HCT116 (cell line): ENCODE data around the gene ZNF750.

ENCODE experiments used
- ELF1 ChIP-seq: IDR thresholded peaks from 2 replicates; pipeline ENCODE4 v1.6.1; 2012; ENCODE audit warnings: low read depth, borderline replicate concordance
- EZH2 ChIP-seq: fragments of 200-600 bp; sonication (generic); IDR thresholded peaks from 2 replicates; pipeline ENCODE4 v1.6.1; 2017; ENCODE audit warnings: antibody characterized with exemption, mixed run types
- EZH2phosphoT487 ChIP-seq: fragments of 200-600 bp; IDR thresholded peaks from 2 replicates; pipeline ENCODE4 v1.6.1; 2018; ENCODE audit warnings: antibody characterized with exemption, borderline replicate concordance
- JUND ChIP-seq: IDR thresholded peaks from 2 replicates; pipeline ENCODE4 v1.6.1; 2012
- POLR2A ChIP-seq: IDR thresholded peaks from 2 replicates; pipeline ENCODE4 v1.7.0; 2011; ENCODE audit warnings: borderline replicate concordance; ENCODE audit not compliant: insufficient read depth, insufficient read length; ENCODE audit errors: extremely low read depth
- POLR2AphosphoS5 ChIP-seq: IDR thresholded peaks from 2 replicates; pipeline ENCODE4 v1.6.1; 2011; ENCODE audit warnings: mild to moderate bottlenecking, low read depth, low read length, moderate library complexity
- RAD21 ChIP-seq: IDR thresholded peaks from 2 replicates; pipeline ENCODE4 v1.6.1; 2012; ENCODE audit warnings: low read depth, mild to moderate bottlenecking
- SIN3A ChIP-seq: IDR thresholded peaks from 2 replicates; pipeline ENCODE4 v1.6.1; 2012; ENCODE audit warnings: low read depth
- ZNF274 ChIP-seq: fragments of 200-500 bp; sonication (Bioruptor generic); IDR thresholded peaks from 2 replicates; pipeline ENCODE4 v1.6.1; 2014; ENCODE audit warnings: mild to moderate bottlenecking, low read depth, low read length, inconsistent platforms
- TF ChIP-seq, protein P1 (sequence below), 3 experiments: fragments of 200-600 bp in 1 of 3; sonication (generic) in 1 of 3; IDR thresholded peaks in 2 of 3; conservative IDR thresholded peaks in 1 of 3; 2 replicates each; pipeline ENCODE4 v1.5.1; 2012 to 2017; ENCODE audit warnings: low read depth in 2 of 3, low read length in 2 of 3, antibody characterized with exemption in 1 of 3, borderline replicate concordance in 1 of 3, control low read depth in 1 of 3, mild to moderate bottlenecking in 1 of 3, mixed read lengths in 1 of 3, mixed run types in 1 of 3, moderate library complexity in 1 of 3; ENCODE audit not compliant: insufficient read depth in 1 of 3
- TF ChIP-seq, protein P2 (sequence below): IDR thresholded peaks from 2 replicates; pipeline ENCODE4 v1.6.1; 2012; ENCODE audit warnings: low read depth

DNA sequence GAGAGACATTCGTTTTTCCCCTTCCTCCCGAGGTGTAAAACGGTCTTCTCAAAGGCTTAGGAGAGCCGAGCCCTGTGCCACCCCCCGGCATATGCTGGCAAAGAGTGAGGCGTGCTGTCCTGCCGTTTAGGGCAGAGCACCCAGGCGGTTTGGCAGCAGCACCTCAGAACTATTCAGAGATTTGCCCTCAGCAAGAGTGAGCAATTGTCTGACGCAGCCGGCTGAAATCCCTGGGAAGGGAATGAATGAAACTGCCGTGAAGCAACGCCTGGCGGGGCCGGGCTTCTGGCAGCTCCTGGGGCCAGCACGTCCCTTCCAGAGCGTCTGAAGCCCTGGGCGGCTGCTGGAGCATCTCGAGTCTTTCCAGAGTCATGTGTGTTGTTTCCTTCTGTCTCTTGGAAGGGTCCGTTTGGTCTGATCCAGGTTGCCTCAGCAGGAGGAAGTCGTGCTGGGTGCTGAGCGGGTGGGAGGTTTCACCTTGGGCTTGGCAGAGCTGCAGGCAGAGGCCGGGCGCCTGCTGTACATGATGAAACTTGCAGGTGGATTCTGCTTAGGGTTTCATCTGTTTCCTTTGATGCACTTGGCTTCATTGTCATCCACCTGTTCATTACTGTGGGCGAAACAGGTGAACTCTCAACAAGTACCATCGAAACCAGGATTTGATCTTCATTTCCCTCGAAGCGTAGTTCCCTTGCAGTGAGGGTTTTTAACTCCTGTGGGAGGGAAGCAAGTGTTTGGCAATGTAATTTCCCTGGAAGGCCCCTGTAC, 52.6 kb downstream of the ZNF750 start:
- TF ChIP-seq POLR2A: no peak
- no peak for TF ChIP-seq ZNF274
- TF ChIP-seq, protein P1, sequence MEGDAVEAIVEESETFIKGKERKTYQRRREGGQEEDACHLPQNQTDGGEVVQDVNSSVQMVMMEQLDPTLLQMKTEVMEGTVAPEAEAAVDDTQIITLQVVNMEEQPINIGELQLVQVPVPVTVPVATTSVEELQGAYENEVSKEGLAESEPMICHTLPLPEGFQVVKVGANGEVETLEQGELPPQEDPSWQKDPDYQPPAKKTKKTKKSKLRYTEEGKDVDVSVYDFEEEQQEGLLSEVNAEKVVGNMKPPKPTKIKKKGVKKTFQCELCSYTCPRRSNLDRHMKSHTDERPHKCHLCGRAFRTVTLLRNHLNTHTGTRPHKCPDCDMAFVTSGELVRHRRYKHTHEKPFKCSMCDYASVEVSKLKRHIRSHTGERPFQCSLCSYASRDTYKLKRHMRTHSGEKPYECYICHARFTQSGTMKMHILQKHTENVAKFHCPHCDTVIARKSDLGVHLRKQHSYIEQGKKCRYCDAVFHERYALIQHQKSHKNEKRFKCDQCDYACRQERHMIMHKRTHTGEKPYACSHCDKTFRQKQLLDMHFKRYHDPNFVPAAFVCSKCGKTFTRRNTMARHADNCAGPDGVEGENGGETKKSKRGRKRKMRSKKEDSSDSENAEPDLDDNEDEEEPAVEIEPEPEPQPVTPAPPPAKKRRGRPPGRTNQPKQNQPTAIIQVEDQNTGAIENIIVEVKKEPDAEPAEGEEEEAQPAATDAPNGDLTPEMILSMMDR (IDR thresholded peaks at IDR 0.05 in 2 of 3, conservative IDR thresholded peaks at IDR 0.05 in 1 of 3; ENCODE audit: borderline replicate concordance in 1 of 3, insufficient read depth in 1 of 3, low read depth in 2 of 3, low read length in 2 of 3): no peak
- TF ChIP-seq POLR2AphosphoS5: no peak
- TF ChIP-seq EZH2phosphoT487: no peak
- TF ChIP-seq RAD21: no peak
- TF ChIP-seq, protein P2, sequence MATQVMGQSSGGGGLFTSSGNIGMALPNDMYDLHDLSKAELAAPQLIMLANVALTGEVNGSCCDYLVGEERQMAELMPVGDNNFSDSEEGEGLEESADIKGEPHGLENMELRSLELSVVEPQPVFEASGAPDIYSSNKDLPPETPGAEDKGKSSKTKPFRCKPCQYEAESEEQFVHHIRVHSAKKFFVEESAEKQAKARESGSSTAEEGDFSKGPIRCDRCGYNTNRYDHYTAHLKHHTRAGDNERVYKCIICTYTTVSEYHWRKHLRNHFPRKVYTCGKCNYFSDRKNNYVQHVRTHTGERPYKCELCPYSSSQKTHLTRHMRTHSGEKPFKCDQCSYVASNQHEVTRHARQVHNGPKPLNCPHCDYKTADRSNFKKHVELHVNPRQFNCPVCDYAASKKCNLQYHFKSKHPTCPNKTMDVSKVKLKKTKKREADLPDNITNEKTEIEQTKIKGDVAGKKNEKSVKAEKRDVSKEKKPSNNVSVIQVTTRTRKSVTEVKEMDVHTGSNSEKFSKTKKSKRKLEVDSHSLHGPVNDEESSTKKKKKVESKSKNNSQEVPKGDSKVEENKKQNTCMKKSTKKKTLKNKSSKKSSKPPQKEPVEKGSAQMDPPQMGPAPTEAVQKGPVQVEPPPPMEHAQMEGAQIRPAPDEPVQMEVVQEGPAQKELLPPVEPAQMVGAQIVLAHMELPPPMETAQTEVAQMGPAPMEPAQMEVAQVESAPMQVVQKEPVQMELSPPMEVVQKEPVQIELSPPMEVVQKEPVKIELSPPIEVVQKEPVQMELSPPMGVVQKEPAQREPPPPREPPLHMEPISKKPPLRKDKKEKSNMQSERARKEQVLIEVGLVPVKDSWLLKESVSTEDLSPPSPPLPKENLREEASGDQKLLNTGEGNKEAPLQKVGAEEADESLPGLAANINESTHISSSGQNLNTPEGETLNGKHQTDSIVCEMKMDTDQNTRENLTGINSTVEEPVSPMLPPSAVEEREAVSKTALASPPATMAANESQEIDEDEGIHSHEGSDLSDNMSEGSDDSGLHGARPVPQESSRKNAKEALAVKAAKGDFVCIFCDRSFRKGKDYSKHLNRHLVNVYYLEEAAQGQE: no peak
- no peak for TF ChIP-seq ELF1
- TF ChIP-seq EZH2: no peak
- no peak for TF ChIP-seq JUND
- TF ChIP-seq SIN3A: no peak
